ENCODE measurements around the gene USO1.
"Not testable (repeated sequence)": the region's sequence is repeated elsewhere in the genome, so short reads cannot be mapped to it uniquely, and the experiment has no call there.

GRCh38 chr4:75806035-75806434 lies 81.7 kb downstream of the USO1 start:
- not testable (repeated sequence) for TF ChIP-seq POLR2A (IDR thresholded peaks at IDR 0.05; ENCODE audit: low read depth, low read length); CTCF (IDR thresholded peaks at IDR 0.05; ENCODE audit: extremely low read depth in 1 of 2, insufficient read depth in 1 of 2, low read depth in 1 of 2, low read length in 2 of 2); POLR2AphosphoS5 (IDR thresholded peaks at IDR 0.05; ENCODE audit: insufficient read depth, low read depth, low read length); MYC (IDR thresholded peaks at IDR 0.05; ENCODE audit: low read depth, low read length); EZH2 (IDR thresholded peaks at IDR 0.05; ENCODE audit: borderline replicate concordance, low read depth, low read length, severe bottlenecking); MAX (IDR thresholded peaks at IDR 0.05; ENCODE audit: insufficient read depth, insufficient read length)
